HCT116 (cell line): ENCODE data around the gene C16orf78.

Source experiments
- CBX3 ChIP-seq: IDR thresholded peaks from 2 replicates; pipeline ENCODE4 v1.6.1; 2012; ENCODE audit warnings: low read depth
- RAD21 ChIP-seq: IDR thresholded peaks from 2 replicates; pipeline ENCODE4 v1.6.1; 2012; ENCODE audit warnings: low read depth, mild to moderate bottlenecking
- TF ChIP-seq, protein P1 (sequence below), 3 experiments: fragments of 200-600 bp in 1 of 3; sonication (generic) in 1 of 3; IDR thresholded peaks in 2 of 3; conservative IDR thresholded peaks in 1 of 3; 2 replicates each; pipeline ENCODE4 v1.5.1; 2012 to 2017; ENCODE audit warnings: low read depth in 2 of 3, low read length in 2 of 3, antibody characterized with exemption in 1 of 3, borderline replicate concordance in 1 of 3, control low read depth in 1 of 3, mild to moderate bottlenecking in 1 of 3, mixed read lengths in 1 of 3, mixed run types in 1 of 3, moderate library complexity in 1 of 3; ENCODE audit not compliant: insufficient read depth in 1 of 3
- TF ChIP-seq, protein P2 (sequence below): IDR thresholded peaks from 2 replicates; pipeline ENCODE4 v1.6.1; 2012

DNA sequence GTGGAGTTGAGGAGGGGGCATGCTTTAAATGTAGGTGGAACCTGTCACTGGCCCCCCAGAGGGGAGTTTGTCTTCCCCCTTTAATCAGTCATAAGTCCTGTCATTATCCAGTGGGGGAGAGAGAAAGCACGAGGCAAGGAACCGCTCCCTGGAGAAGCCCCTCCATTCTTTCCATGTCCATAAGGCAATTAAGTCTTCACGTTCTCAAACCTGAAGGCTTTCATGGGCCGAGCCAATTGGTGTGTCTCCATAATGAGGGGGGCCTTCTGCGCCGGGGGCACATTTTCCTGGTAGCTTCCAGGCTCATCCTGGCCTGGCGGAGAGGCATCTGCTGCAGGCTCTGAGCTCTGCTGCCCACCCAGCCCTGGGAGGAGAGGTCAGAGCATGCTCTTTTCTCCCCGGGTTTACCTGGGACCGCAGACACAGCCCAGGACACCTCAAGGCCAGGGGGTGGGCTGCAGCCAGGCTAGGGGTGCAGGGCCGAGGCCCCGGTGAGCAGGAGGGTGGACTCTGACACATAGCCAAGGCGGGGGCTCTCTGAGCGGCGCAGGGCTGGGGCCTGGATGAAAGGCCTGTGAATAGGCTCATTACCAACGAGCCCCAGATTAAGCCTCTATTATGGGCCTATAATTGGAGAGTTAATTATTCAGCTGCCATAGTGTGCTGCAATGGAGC is 42.5 kb downstream of the C16orf78 start:
- TF ChIP-seq, protein P1, sequence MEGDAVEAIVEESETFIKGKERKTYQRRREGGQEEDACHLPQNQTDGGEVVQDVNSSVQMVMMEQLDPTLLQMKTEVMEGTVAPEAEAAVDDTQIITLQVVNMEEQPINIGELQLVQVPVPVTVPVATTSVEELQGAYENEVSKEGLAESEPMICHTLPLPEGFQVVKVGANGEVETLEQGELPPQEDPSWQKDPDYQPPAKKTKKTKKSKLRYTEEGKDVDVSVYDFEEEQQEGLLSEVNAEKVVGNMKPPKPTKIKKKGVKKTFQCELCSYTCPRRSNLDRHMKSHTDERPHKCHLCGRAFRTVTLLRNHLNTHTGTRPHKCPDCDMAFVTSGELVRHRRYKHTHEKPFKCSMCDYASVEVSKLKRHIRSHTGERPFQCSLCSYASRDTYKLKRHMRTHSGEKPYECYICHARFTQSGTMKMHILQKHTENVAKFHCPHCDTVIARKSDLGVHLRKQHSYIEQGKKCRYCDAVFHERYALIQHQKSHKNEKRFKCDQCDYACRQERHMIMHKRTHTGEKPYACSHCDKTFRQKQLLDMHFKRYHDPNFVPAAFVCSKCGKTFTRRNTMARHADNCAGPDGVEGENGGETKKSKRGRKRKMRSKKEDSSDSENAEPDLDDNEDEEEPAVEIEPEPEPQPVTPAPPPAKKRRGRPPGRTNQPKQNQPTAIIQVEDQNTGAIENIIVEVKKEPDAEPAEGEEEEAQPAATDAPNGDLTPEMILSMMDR (IDR thresholded peaks at IDR 0.05 in 2 of 3, conservative IDR thresholded peaks at IDR 0.05 in 1 of 3; ENCODE audit: borderline replicate concordance in 1 of 3, insufficient read depth in 1 of 3, low read depth in 2 of 3, low read length in 2 of 3): no peak
- TF ChIP-seq RAD21: no peak
- no peak for TF ChIP-seq CBX3
- TF ChIP-seq, protein P2, sequence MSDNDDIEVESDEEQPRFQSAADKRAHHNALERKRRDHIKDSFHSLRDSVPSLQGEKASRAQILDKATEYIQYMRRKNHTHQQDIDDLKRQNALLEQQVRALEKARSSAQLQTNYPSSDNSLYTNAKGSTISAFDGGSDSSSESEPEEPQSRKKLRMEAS: no peak
